KOPT-K1 (cell line): Measurements from ENCODE around the gene RABL2B.

Experiments
- H3K27ac ChIP-seq: fragments of 200-600 bp; sonication (generic); 2 replicates; pipeline ENCODE4 v1.5.1; 2016; ENCODE audit warnings: antibody characterized with exemption, mild to moderate bottlenecking, low read depth, low read length; ENCODE audit not compliant: poor library complexity, severe bottlenecking
- H3K36me3 ChIP-seq: fragments of 200-600 bp; sonication (generic); 2 replicates; pipeline ENCODE4 v1.5.1; 2017; ENCODE audit warnings: antibody characterized with exemption, mild to moderate bottlenecking, low read length, moderate library complexity; ENCODE audit not compliant: insufficient read depth
- H3K9me3 ChIP-seq: fragments of 200-600 bp; sonication (generic); 2 replicates; pipeline ENCODE4 v1.5.1; 2017; ENCODE audit warnings: antibody characterized with exemption, low read length, mild to moderate bottlenecking; ENCODE audit not compliant: insufficient read depth, poor library complexity, severe bottlenecking

The RABL2B gene

GRCh38 chr22:50720301-50721256 lies 62.9 kb downstream of the RABL2B start:
- Histone ChIP-seq H3K9me3 (no peaks in the 10 kb centered on the region), H3K36me3 (no peaks in the 10 kb centered on the region; the same call in 1 of the 2 replicates), H3K27ac (no peak overlapping the region)

DNA sequence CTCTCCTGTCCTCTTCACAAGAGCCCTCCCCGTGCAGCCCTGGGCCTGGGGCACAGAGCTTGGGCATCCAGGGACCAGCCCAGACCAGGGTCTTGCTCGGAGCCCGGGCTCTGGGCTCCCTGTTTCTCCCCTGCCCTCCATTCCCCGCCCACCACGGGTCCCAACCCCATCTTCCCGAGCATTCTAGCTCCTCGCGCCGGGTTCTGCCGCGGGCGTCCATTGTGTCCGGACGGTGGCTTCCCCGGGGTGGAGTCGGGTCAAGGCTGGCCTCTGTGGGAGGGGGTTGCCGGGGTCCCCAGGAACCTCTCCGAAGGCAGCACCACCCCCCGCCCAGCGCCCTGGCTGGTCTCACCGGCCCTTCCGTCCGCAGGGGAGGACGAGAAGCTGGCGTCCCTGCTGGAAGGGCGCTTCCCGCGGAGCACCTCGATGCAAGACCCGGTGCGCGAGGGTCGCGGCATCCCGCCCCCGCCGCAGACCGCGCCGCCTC lies 63.6 kb downstream of the RABL2B start:
- no peaks in the 10 kb centered on the region for H3K9me3 ChIP-seq
- no peak overlapping the region for H3K27ac ChIP-seq
- H3K36me3 ChIP-seq, result no peaks in the 10 kb centered on the region; the same call in 1 of the 2 replicates

DNA sequence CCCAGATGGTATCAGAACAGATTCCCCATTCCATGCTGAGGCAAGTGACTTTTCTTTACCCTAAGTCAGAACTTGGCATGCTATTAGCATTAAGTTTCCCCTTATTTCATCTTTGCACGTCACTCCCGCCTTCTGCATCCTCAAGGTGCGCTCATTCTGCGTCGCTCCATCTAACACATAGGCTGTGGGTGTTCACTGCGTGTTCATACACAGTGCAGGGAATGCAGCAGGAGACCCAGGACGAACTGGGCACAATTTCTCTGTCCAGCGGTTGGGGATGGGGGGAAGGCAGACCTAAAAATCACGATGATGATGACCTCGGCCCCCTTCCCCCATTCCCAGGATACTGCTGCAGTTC lies 65.1 kb downstream of the RABL2B start:
- no peaks in the 10 kb centered on the region for H3K36me3 ChIP-seq
- H3K27ac ChIP-seq, result no peak overlapping the region
- H3K9me3 ChIP-seq, result no peaks in the 10 kb centered on the region

DNA sequence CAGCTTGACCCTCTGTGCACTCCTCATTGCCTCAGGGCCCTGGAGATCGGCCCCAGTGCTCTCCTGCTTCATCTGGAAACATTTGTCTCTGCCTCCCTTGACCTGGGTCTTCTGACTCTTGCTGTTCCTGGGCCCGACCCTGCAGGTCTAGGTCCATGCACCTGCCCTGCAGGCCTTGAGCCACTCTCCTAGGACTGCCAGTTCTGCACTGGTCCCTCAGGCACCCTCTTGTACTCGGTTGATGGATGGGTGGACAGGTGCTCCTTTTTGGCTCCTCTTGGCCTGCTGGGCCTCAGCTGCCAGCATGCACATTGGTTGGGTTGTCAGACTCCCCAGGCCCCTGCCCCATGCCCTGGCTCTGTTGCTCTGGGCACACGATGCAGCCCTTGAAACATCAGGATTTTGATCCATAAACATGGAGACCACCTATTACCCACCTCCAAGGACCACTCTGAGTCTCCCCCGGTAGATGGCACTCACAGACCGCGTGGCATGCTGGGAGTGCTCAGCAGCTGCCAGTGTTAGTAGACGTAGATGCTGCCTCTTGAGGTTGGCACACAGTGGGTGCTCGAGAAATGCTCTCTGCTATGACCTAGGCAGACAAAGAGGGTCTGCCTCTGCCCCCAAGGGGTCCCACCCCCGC lies 65.6 kb downstream of the RABL2B start:
- Histone ChIP-seq H3K27ac (no peak overlapping the region), H3K36me3 (no peaks in the 10 kb centered on the region), H3K9me3 (no peaks in the 10 kb centered on the region)
